ENCODE data around the gene NTM. TPM values are rescaled to one million over a fixed set of nuclear protein-coding genes. Genes with fewer than 3 reads are reported as not detected.
A peak's percentile ranks its signal among the peaks of the same experiment; 100 is the strongest.

NTM gene
- total RNA-seq, 6 donors from 2014 or later: 4.1 to 151 (median 115) TPM

DNA sequence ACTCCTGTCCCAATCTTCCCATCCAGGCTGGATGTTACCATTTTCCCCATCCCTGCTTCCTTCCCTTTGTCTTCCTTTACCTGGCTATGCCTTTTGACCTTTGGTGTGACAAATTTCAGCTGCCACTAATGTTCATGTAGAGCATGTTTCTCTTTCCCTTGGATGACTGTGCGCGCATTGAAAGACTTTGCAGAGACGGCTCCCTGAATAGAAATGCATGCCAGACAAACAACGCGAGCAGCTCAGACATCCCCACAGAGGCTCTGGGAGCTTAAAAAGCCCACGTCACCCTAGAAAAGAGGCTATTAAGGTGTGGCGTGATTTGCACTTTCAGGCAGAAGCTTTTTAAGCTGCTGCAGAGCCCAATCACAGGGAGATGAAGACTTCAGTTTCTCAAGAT lies 202.0 kb downstream of the NTM start:
- no peaks in the 10 kb centered on the region for H3K4me1 ChIP-seq
- no peak overlapping the region for H3K4me3 ChIP-seq
- H3K36me3 ChIP-seq: no peaks in the 10 kb centered on the region
- H3K27ac ChIP-seq: no peak overlapping the region
- no peaks in the 10 kb centered on the region for H3K27me3 ChIP-seq
- 91 to 93% methylated on average over 7 of the region's 7 CpGs for WGBS, 2 donors
- ATAC-seq (ENCODE audit: low FRiP score in 2 of 2): no peak
- TF ChIP-seq EP300 (IDR thresholded peaks at IDR 0.05): no peak
- TF ChIP-seq CTCF (IDR thresholded peaks at IDR 0.05): no peak
- no peak for TF ChIP-seq POLR2AphosphoS5 (IDR thresholded peaks at IDR 0.05)
- no peak for TF ChIP-seq POLR2A (IDR thresholded peaks at IDR 0.05)
- no peak for DNase-seq
- H3K9me3 ChIP-seq: no peaks in the 10 kb centered on the region

GRCh38 chr11:131579932-131580387 lies 209.5 kb downstream of the NTM start:
- no peaks in the 10 kb centered on the region for H3K9me3 ChIP-seq
- H3K27me3 ChIP-seq: no peaks in the 10 kb centered on the region
- no peak for DNase-seq
- no peak for TF ChIP-seq POLR2A (IDR thresholded peaks at IDR 0.05)
- peak in 2 of 6 experiments; percentile 17 to 29 for TF ChIP-seq CTCF (IDR thresholded peaks at IDR 0.05)
- TF ChIP-seq POLR2AphosphoS5 (IDR thresholded peaks at IDR 0.05): no peak
- no peak overlapping the region for H3K4me3 ChIP-seq
- ATAC-seq (ENCODE audit: low FRiP score in 2 of 2): peak in 1 of 2 donors; percentile 30
- no peaks in the 10 kb centered on the region for H3K4me1 ChIP-seq
- H3K27ac ChIP-seq: no peak overlapping the region
- no peaks in the 10 kb centered on the region for H3K36me3 ChIP-seq
- whole genome bisulfite sequencing, 2 donors: 46 to 55% methylated on average over 3 to 7 of the region's 7 CpGs

DNA sequence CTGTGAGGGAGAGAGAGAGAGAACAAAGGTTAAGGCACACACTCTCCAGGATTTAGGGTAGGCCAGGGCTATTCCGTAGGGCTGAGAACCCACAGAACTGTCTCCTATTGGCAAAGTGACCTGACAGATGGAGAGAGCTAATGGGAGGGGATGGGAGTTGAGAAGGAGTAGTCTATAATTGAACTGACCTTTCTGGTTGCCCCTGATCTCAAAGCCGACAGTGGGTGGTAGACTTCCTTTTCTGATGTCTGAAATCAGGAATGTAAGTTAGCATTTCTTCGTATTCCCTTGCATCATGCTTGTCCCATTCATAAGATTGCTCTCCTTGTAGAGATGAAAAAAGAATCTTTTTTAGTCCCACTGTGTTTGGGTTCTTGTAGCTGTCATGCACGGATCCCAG lies 210.1 kb downstream of the NTM start:
- Histone ChIP-seq H3K27ac (no peak overlapping the region), H3K27me3 (no peaks in the 10 kb centered on the region), H3K4me1 (no peaks in the 10 kb centered on the region), H3K9me3 (no peaks in the 10 kb centered on the region), H3K4me3 (no peak overlapping the region), H3K36me3 (no peaks in the 10 kb centered on the region)
- ATAC-seq (ENCODE audit: low FRiP score in 2 of 2) (no peak), DNase-seq (no peak)
- 88 to 89% methylated on average over 4 of the region's 4 CpGs for WGBS, 2 donors
- TF ChIP-seq POLR2AphosphoS5 (IDR thresholded peaks at IDR 0.05) (no peak), CTCF (IDR thresholded peaks at IDR 0.05) (no peak), POLR2A (IDR thresholded peaks at IDR 0.05) (no peak), EP300 (IDR thresholded peaks at IDR 0.05) (no peak)

GRCh38 chr11:131581046-131581445 lies 210.6 kb downstream of the NTM start:
- no peaks in the 10 kb centered on the region for H3K27me3 ChIP-seq
- H3K4me1 ChIP-seq: no peaks in the 10 kb centered on the region
- DNase-seq: no peak
- TF ChIP-seq POLR2A (IDR thresholded peaks at IDR 0.05) (no peak), POLR2AphosphoS5 (IDR thresholded peaks at IDR 0.05) (no peak), CTCF (IDR thresholded peaks at IDR 0.05) (no peak), EP300 (IDR thresholded peaks at IDR 0.05) (no peak)
- WGBS, 2 donors: 74% methylated on average over 6 of the region's 6 CpGs
- no peak overlapping the region for H3K4me3 ChIP-seq
- no peak for ATAC-seq (ENCODE audit: low FRiP score in 2 of 2)
- no peaks in the 10 kb centered on the region for H3K9me3 ChIP-seq
- H3K36me3 ChIP-seq: no peaks in the 10 kb centered on the region
- no peak overlapping the region for H3K27ac ChIP-seq

DNA sequence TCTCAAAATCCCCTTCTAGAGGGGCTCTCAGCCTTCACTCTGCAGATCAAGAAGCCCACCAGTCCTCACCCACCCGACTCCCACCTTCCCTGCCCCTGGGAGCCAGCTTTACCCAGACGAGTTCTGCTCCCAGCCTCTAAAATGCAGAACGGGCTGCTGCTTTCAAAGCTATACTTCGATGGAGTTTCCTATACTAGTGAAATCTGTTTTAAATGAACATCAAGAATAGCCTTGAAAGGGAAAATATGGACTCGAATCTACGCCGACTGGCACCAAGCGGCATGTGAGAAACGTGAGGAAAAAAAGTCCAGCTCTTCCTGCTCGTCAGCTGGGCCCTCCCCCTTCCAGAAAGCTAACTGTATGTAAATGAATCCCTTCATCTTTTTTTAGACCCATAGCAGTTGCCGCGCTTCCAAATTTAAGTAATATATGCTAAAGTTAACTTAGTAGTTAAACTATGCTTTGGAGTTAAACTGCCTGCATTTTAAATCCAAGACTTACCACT lies 211.7 kb downstream of the NTM start:
- Histone ChIP-seq H3K4me3 (no peak overlapping the region), H3K27me3 (no peaks in the 10 kb centered on the region), H3K4me1 (no peaks in the 10 kb centered on the region), H3K27ac (no peak overlapping the region), H3K9me3 (no peaks in the 10 kb centered on the region), H3K36me3 (no peaks in the 10 kb centered on the region)
- WGBS, 2 donors: 78 to 81% methylated on average over 12 of the region's 12 CpGs
- no peak for ATAC-seq (ENCODE audit: low FRiP score in 2 of 2)
- DNase-seq: no peak
- TF ChIP-seq CTCF (IDR thresholded peaks at IDR 0.05) (no peak), POLR2AphosphoS5 (IDR thresholded peaks at IDR 0.05) (no peak), EP300 (IDR thresholded peaks at IDR 0.05) (no peak), POLR2A (IDR thresholded peaks at IDR 0.05) (no peak)
